GM12892 (cell line): ENCODE data around the gene FAHD1.

Experiments
- POLR2A ChIP-seq: IDR thresholded peaks from 2 replicates; pipeline ENCODE4 v1.6.1; 2011; ENCODE audit warnings: low read depth, low read length, control low read depth
- POLR2AphosphoS5 ChIP-seq: IDR thresholded peaks from 2 replicates; pipeline ENCODE4 v1.6.1; 2011; ENCODE audit warnings: low read depth, low read length, control low read depth
- TAF1 ChIP-seq: IDR thresholded peaks from 2 replicates; pipeline ENCODE4 v1.6.1; 2011; ENCODE audit warnings: low read depth, mild to moderate bottlenecking, control low read depth, low read length, borderline replicate concordance

DNA sequence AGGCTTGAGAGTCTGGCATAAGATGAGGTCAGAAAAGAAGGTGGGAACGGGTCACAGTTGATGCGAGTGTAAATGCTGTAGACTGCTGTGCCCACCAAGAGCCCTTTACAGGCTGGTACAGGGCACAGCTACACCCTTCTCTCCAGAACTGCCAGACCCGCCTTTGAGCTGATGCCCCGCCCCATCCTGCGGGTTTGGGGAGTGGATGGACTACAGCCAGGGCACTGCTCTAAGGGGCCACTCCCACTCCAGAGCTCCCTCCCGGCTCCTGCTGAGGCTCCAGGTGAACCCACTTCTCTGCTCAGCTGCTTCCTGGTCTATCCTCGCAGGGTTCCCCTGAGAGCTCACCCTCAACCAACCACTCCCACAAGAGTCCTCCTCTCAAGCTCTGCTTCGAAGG, 32.6 kb downstream of the FAHD1 start:
- TF ChIP-seq POLR2AphosphoS5: no peak
- no peak for TF ChIP-seq POLR2A
- no peak for TF ChIP-seq TAF1
